Activated CD8-positive, alpha-beta T cell treated with anti-CD3 and anti-CD28 coated beads, Interleukin-2, amount 10 ng/mL, durations not matched to agents 7 days and 5 days (primary cell): Measurements from ENCODE around the gene CACNA1G. TPM values are rescaled to one million over a fixed set of nuclear protein-coding genes. Genes with fewer than 3 reads are reported as not detected.

Experiments
- ATAC-seq: fragments of 150-1000 bp; cut with Tn5 transposase; one replicate; pipeline ENCODE4 v1.10.0; 2021; ENCODE audit warnings: moderate library complexity
- CTCF ChIA-PET: fragments of 350-600 bp; sonication (Branson Sonifier 250); formaldehyde crosslinking; loops from one replicate; lab custom pipeline; 2021; ENCODE audit warnings: antibody characterized with exemption; lab: Charles Lee
- POLR2A ChIA-PET: fragments of 350-600 bp; sonication (Branson Sonifier 250); formaldehyde crosslinking; loops from one replicate; lab custom pipeline; 2021; ENCODE audit warnings: antibody characterized with exemption; lab: Charles Lee
- DNase-seq: peaks from one replicate; pipeline ENCODE4 v3.0.0-alpha.2; 2020
- H3K27ac Mint-ChIP-seq: one replicate; pipeline ENCODE4 v1.8.0; 2021; ENCODE audit warnings: mild to moderate bottlenecking, mixed read lengths
- H3K27me3 Mint-ChIP-seq: one replicate; pipeline ENCODE4 v1.8.0; 2021; ENCODE audit warnings: low read depth, mixed read lengths
- H3K36me3 Mint-ChIP-seq: one replicate; pipeline ENCODE4 v1.8.0; 2021; ENCODE audit warnings: low read depth, mixed read lengths
- H3K4me1 Mint-ChIP-seq: one replicate; pipeline ENCODE4 v1.8.0; 2021; ENCODE audit warnings: low read depth, mixed read lengths
- H3K4me3 Mint-ChIP-seq: one replicate; pipeline ENCODE4 v1.8.0; 2021; ENCODE audit warnings: mild to moderate bottlenecking, mixed read lengths
- H3K9me3 Mint-ChIP-seq: one replicate; pipeline ENCODE4 v1.8.0; 2022; ENCODE audit warnings: mixed read lengths; ENCODE audit not compliant: insufficient read depth
- total RNA-seq, 2 experiments: library from RNA; stranded (reverse); gene quantifications; one replicate each; pipeline ENCODE4 v1.2.3, GENCODE V29; 2021

Gene CACNA1G
- total RNA-seq, 2 experiments from 2014 or later = not detected

DNA sequence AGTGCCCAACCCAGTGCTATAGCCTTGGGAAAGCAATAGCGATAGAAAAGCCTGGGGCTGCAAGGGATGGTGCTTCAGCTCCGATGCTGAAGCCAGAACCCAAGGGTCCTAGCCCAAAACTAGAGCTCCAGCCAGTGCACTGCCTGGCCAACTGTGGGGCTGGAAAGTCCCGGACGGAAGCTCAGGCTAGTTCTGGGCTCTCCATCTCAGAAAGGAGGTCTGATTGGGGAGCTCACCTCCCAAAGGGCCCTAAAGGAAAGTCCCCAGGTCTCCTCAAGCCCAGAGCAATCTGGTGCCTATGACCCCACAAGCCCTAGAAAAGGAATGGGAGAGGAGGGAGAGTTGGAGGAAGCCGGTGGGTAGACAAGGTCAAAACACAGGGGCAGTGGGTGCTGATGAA lies 72.1 kb downstream of the CACNA1G start:
- no peak for DNase-seq
- no peaks in the 10 kb centered on the region for H3K9me3 Mint-ChIP-seq
- no peak for ATAC-seq
- H3K4me1 Mint-ChIP-seq = peaks cover 7% of the 10 kb centered on the region
- H3K36me3 Mint-ChIP-seq = no peaks in the 10 kb centered on the region
- ChIA-PET CTCF (interaction anchor here (0.6 to 1.4 kb wide), 4 partner anchors 19 to 713 kb away, joined by 3 to 4 read pairs (median 4); no protein-coding TSS in a partner anchor), POLR2A (no interaction called here)
- no peak overlapping the region for H3K27ac Mint-ChIP-seq
- H3K4me3 Mint-ChIP-seq = no peak overlapping the region
- H3K27me3 Mint-ChIP-seq = peaks cover 74% of the 10 kb centered on the region

DNA sequence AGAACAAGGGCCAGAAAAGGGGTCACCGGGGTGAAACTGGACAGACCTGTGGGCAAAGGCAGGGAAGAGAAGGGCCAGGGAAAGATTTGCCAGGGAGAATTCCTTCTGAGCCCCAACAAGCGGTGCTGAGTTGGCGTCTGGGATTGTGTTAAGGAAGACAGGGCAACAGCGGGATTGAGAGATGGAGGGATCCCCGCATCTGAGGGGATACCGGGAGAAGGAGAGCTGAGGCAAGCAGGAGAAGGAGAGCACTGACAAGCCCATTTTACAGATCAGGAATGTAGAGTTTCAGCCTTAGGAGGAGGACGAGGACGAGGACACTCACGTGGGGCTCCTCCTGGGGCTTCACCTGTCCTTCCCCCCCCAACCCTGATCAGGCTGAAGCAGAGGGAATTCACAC lies 73.2 kb downstream of the CACNA1G start:
- ATAC-seq (no peak), DNase-seq (no peak)
- no peaks in the 10 kb centered on the region for H3K36me3 Mint-ChIP-seq
- no peak overlapping the region for H3K27ac Mint-ChIP-seq
- H3K27me3 Mint-ChIP-seq = peaks cover 74% of the 10 kb centered on the region
- ChIA-PET CTCF (interaction anchor here (1.4 kb wide), 1 partner anchor 62 kb away, joined by 4 read pairs; no protein-coding TSS in a partner anchor), POLR2A (no interaction called here)
- H3K4me3 Mint-ChIP-seq = no peak overlapping the region
- H3K9me3 Mint-ChIP-seq = no peaks in the 10 kb centered on the region
- no peaks in the 10 kb centered on the region for H3K4me1 Mint-ChIP-seq

DNA sequence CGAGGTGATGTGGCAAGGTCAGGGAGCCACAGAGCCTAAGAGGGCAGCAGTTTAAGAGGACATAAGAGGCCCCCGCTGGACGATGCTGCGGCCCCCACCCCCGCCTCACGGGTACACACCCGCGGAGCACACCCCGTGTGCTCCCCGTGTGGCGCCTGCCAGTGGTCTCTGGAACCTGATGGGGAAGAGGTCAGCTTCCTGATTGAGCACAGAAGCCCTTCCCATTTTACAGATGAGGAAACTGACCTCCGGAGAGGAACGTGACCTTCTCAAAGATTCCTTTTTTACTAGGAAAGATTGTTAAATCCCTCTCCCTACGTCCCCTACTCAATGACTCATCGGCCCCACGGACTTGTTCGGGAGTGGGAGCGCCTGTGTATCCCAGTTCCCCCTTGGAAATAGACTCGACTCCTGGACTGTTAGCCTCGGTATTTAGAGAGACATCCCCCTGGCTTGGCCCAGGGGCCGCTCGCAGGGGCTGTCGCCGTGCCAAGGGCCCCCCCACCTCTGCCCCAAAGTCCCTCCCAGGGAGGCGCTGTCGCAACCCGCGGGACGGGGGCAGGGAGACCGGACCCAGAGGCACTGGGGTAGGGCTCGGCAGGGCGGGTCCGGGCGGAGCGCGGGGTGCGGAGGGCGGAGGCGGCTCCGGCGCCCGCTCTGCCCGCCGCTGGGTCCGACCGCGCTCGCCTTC lies 73.9 kb downstream of the CACNA1G start, which contains the start of gene ABCC3:
ABCC3 (plus strand) TSS at position 658 of the 691 bp plus-strand sequence. CDS start 56 bp downstream, outside the sequence.
- POLR2A ChIA-PET = no interaction called here
- Mint-ChIP-seq H3K4me1 (no peaks in the 10 kb centered on the region), H3K27me3 (peaks cover 69% of the 10 kb centered on the region), H3K36me3 (no peaks in the 10 kb centered on the region), H3K9me3 (no peaks in the 10 kb centered on the region), H3K4me3 (no peak within 1 kb of the TSS), H3K27ac (no peak within 1 kb of the TSS)
- CTCF ChIA-PET = no interaction called here
- no peak for ATAC-seq
- DNase-seq = no peak

DNA sequence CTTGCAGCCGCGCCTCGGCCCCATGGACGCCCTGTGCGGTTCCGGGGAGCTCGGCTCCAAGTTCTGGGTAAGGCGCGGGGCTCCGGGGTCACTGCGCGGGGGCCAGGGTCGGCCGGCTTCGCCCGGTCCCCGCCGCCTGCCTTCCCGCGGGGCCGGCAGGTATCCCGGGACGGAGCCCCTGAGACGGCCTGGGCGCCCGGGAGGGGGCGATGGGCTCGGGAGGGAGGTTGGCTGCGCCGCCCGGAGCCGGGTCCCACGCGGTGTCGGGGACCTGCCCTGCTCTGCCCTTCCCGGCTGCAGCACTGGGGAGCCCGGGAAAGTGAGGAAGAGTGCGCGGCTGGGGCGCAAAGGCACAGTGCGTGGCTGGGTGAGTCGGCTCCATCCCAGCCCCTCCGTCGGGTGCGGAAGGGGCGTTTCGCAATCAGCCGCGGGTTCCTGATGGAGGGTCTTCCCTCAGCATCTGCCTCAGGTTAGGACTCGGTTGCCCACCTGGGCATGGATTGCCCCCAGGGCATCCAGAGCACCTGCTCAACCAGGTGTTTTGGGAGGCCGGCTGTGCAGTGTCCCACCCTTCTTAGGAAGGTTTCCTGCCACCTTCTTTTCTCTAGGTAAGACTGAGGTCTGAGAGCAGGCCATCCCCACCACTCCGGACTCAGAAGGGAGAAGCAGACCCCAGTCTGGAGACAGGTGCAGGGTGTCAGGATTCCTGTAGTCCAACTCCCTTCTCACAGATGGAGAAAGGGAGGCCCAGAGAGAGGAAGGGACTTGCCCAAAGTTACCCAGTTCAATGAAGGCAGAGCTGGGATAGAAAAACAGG lies 74.6 kb downstream of the CACNA1G start:
- DNase-seq = no peak
- Mint-ChIP-seq H3K4me1 (no peaks in the 10 kb centered on the region), H3K4me3 (no peak overlapping the region), H3K27ac (no peak overlapping the region), H3K27me3 (peaks cover 64% of the 10 kb centered on the region), H3K36me3 (no peaks in the 10 kb centered on the region), H3K9me3 (no peaks in the 10 kb centered on the region)
- CTCF ChIA-PET = interaction anchor here (0.8 to 1.7 kb wide), 3 partner anchors 9 to 59 kb away, joined by 3 to 4 read pairs (median 4); no protein-coding TSS in a partner anchor
- ATAC-seq = no peak
- POLR2A ChIA-PET = no interaction called here

DNA sequence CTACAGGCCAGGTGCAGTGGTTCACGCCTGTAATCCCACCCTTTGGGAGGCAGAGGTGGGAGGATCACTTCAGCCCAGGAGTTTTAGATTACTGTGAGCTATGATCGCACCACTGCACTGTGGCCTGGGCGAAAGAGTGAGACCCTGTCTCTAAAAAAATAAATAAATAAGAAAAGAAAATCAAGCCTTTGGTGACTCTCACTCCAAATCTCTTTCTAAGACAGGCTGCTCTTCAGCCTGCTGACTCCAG lies 75.1 kb downstream of the CACNA1G start:
- Mint-ChIP-seq H3K36me3 (no peaks in the 10 kb centered on the region), H3K27ac (no peak overlapping the region), H3K27me3 (peaks cover 61% of the 10 kb centered on the region), H3K9me3 (no peaks in the 10 kb centered on the region), H3K4me1 (no peaks in the 10 kb centered on the region), H3K4me3 (no peak overlapping the region)
- ATAC-seq (no peak), DNase-seq (no peak)
- CTCF ChIA-PET = interaction anchor here (0.8 to 1.7 kb wide), 3 partner anchors 10 to 59 kb away, joined by 3 to 4 read pairs (median 4); no protein-coding TSS in a partner anchor
- POLR2A ChIA-PET = no interaction called here

DNA sequence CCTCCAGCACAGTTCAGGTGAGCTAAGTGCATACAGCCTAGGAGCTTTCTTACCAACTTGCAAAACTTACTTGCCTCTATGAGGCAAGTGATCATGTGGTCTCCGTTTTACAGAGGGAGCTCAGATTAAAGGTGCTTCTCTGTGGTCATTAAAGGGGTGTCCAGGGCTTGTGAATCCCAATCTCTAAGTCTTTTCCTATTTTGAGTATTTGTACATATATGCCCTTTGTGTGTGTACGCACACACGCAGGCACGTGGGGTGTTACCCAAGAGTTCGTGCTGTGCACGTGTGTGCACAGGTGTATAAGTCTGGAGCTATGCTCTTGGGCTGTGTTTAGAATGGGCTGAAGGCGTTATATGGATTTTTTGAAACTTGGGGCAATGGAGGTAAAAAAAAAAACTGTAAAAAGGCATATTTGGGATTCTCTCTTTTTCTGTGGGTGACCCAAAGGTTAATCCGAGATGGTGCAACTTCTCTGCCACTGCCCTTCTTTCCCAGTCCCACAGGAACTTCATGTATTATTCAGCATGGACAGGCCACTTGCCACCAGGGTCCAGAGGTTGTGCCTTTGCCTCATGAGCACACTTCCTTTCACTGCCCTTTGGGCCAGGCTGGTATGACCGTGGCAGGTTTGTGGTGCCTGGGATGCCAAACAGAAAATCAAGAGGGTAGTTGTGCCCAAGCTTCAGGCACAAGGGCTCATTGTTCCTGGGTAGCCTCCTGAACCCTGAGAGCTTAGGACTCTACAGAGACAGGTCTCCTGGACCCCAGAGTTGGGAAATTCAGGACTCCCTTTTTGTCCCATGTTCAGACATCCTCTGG lies 75.7 kb downstream of the CACNA1G start:
- CTCF ChIA-PET = interaction anchor here (0.7 to 1.7 kb wide), 4 partner anchors 10 to 58 kb away, joined by 3 to 4 read pairs (median 4); no protein-coding TSS in a partner anchor
- H3K9me3 Mint-ChIP-seq = no peaks in the 10 kb centered on the region
- DNase-seq = no peak
- H3K27me3 Mint-ChIP-seq = peaks cover 60% of the 10 kb centered on the region
- POLR2A ChIA-PET = no interaction called here
- no peak for ATAC-seq
- H3K4me1 Mint-ChIP-seq = no peaks in the 10 kb centered on the region
- H3K4me3 Mint-ChIP-seq = no peak overlapping the region
- H3K36me3 Mint-ChIP-seq = no peaks in the 10 kb centered on the region
- no peak overlapping the region for H3K27ac Mint-ChIP-seq

DNA sequence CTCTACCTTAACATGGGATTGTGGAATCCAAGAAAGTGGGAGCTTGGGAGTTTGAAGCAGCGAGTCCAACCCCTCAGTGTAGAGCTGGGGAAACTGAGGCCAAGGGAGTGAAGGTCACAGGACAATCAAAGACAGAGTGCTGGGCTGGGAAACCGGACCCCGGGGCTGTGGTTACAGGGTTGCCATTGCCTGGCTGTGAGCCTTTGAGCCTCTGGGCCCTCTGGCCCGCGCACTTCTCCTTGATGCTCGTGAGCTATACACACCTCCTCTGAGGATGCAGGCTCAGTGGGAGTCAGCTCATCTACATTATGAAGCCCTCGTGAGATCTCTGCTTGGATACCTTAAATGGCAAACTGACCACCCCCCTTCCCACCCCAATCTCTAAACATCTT lies 76.3 kb downstream of the CACNA1G start:
- ChIA-PET CTCF (interaction anchor here (0.7 to 1.7 kb wide), 2 partner anchors 10 to 12 kb away, joined by 3 to 4 read pairs; no protein-coding TSS in a partner anchor), POLR2A (interaction anchor here (0.6 kb wide), 1 partner anchor 154 kb away, joined by 3 read pairs; no protein-coding TSS in a partner anchor)
- Mint-ChIP-seq H3K27ac (no peak overlapping the region), H3K9me3 (no peaks in the 10 kb centered on the region), H3K4me1 (no peaks in the 10 kb centered on the region), H3K4me3 (no peak overlapping the region), H3K36me3 (no peaks in the 10 kb centered on the region), H3K27me3 (peaks cover 56% of the 10 kb centered on the region)
- no peak for ATAC-seq
- DNase-seq = no peak

DNA sequence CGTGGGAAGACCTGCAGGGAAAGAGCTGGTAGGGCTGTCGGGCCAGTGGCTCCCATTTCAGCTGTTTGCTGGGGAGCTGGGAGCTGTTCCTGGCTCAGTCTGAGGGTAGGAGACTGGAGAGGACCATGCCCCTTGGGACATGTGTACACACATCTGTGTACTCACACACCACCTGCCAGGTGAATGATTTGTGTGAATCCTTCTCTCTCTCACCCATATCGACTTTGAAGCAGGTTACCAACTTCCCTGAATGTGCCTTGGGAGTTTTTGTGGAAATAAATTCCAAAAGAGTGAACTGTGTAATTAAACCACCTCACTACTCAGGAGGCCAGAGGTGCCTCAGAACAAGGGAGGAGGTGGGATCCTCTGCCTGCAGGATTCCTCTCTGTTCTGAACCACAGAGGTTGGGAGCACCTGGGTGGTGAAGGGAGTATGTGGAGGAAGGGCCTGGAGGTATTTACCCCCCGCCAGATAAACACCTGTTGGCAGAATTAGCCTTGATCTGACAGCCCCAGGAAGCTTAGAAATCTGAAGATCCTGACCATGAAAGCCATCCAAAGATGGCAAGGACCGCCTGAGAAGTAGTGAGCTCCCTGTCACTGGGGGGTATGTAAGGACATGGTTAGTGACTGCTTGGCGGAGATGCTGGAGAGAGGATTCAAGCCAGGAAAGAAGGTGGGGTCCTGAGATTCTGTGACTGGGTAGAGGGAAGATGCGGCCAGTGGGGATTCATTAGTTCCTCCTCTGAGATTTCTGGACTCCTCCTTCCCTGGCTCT lies 77.5 kb downstream of the CACNA1G start:
- no peaks in the 10 kb centered on the region for H3K9me3 Mint-ChIP-seq
- POLR2A ChIA-PET = no interaction called here
- H3K27ac Mint-ChIP-seq = no peak overlapping the region
- H3K27me3 Mint-ChIP-seq = peaks cover 44% of the 10 kb centered on the region
- no peak overlapping the region for H3K4me3 Mint-ChIP-seq
- CTCF ChIA-PET = interaction anchor here (2.1 to 4.2 kb wide), 2 partner anchors 8 to 11 kb away, joined by 10 to 23 read pairs; no protein-coding TSS in a partner anchor
- ATAC-seq (no peak), DNase-seq (no peak)
- H3K36me3 Mint-ChIP-seq = no peaks in the 10 kb centered on the region
- H3K4me1 Mint-ChIP-seq = no peaks in the 10 kb centered on the region

DNA sequence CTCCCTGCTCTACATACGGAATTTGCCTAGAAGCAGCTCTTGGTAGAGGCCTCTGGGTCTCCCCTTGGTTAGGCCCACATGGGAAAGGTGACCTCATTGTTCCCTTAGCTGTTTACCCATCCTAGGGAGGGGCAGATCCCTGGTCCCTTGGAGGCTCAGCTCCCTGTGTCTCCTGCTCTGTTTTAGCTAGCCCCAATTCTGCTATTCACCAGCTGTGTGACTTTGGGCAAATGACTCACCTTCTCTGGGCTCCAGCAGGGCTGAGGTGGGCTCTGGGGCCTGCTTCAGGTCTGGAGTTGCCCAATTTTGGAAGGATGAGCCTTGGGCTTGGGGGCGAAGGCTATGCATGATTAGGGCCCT lies 78.1 kb downstream of the CACNA1G start:
- ChIA-PET POLR2A (no interaction called here), CTCF (interaction anchor here (2.1 to 4.2 kb wide), 2 partner anchors 9 to 12 kb away, joined by 10 to 23 read pairs; no protein-coding TSS in a partner anchor)
- ATAC-seq (no peak), DNase-seq (no peak)
- H3K36me3 Mint-ChIP-seq = no peaks in the 10 kb centered on the region
- H3K27me3 Mint-ChIP-seq = peaks cover 39% of the 10 kb centered on the region
- H3K9me3 Mint-ChIP-seq = no peaks in the 10 kb centered on the region
- no peaks in the 10 kb centered on the region for H3K4me1 Mint-ChIP-seq
- H3K4me3 Mint-ChIP-seq = no peak overlapping the region
- H3K27ac Mint-ChIP-seq = no peak overlapping the region

DNA sequence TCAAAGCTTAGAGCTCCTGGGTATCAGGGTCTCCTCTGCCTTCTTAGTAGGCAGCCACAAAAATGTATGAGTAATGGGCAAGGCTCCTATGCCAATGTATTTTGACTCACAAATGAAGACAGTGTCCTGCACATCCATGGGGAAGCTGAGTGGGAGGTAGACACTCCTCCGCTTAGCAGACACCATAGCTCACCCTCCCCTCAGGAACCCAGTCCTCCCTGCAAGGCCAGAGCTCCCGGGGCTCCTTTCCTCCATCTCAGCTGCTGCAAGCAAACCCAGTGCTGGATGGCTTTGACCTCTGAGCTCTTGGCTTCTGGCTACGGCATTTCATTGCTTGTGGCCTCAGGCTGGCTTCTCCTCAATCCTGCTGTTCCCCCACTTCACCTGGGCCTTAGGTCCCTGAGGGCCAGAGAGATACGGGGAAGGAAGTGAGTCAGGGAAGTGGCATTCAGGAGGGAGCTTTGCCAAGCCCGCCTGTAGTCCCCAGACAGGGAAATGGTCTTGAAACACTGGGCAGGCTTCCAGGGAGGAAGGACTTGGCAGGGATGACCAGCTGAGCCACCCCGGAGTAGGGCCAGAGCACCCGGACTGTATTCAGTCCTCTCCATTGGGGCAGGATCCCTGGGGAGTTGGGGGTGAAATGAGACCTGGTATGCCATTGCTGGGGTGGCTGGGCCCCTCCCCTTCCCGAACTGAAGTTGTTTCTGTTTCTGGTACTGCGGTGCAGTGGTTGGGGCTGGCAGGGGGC lies 78.6 kb downstream of the CACNA1G start:
- Mint-ChIP-seq H3K27ac (no peak overlapping the region), H3K4me3 (no peak overlapping the region), H3K4me1 (no peaks in the 10 kb centered on the region), H3K9me3 (no peaks in the 10 kb centered on the region), H3K27me3 (peaks cover 33% of the 10 kb centered on the region), H3K36me3 (no peaks in the 10 kb centered on the region)
- ChIA-PET CTCF (interaction anchor here (2.1 to 4.2 kb wide), 2 partner anchors 9 to 12 kb away, joined by 10 to 23 read pairs; no protein-coding TSS in a partner anchor), POLR2A (no interaction called here)
- no peak for ATAC-seq
- DNase-seq = no peak
